OCI-LY1 (cell line): ENCODE results near the gene SHISA5.
A peak's percentile ranks its signal among the peaks of the same experiment; 100 is the strongest.

Source experiments
- H2AFZ ChIP-seq: fragments of 200-600 bp; sonication (generic), shearing (Covaris generic); 2 replicates; pipeline ENCODE4 v1.6.0; 2014; ENCODE audit warnings: antibody characterized with exemption, mild to moderate bottlenecking, low read length
- H3F3A ChIP-seq: fragments of 200-600 bp; sonication (generic), shearing (Covaris generic); 2 replicates; pipeline ENCODE4 v1.6.0; 2014; ENCODE audit warnings: mild to moderate bottlenecking, antibody characterized with exemption, low read length, moderate library complexity; ENCODE audit not compliant: insufficient read depth
- H3K27ac ChIP-seq: fragments of 200-600 bp; sonication (generic); 2 replicates; pipeline ENCODE4 v1.5.1; 2014; ENCODE audit warnings: low read length, mixed run types, mild to moderate bottlenecking, low read depth; ENCODE audit not compliant: poor library complexity, severe bottlenecking
- H3K27me3 ChIP-seq: fragments of 200-600 bp; sonication (generic); 2 replicates; pipeline ENCODE4 v1.6.0; 2014; ENCODE audit warnings: antibody characterized with exemption, mild to moderate bottlenecking, low read length, moderate library complexity; ENCODE audit not compliant: insufficient read depth
- H3K36me3 ChIP-seq: fragments of 200-600 bp; sonication (generic); 2 replicates; pipeline ENCODE4 v1.6.1; 2014; ENCODE audit warnings: mild to moderate bottlenecking, antibody characterized with exemption, low read length, moderate library complexity, mixed read lengths; ENCODE audit not compliant: insufficient read depth
- H3K4me1 ChIP-seq: fragments of 200-600 bp; sonication (generic); 2 replicates; pipeline ENCODE4 v1.5.1; 2014; ENCODE audit warnings: mild to moderate bottlenecking, low read length, moderate library complexity; ENCODE audit not compliant: insufficient read depth, severe bottlenecking
- H3K4me2 ChIP-seq: fragments of 200-600 bp; sonication (generic), shearing (Covaris generic); 2 replicates; pipeline ENCODE4 v1.6.1; 2014; ENCODE audit warnings: low read length
- H3K4me3 ChIP-seq: fragments of 200-600 bp; sonication (generic); 2 replicates; pipeline ENCODE4 v1.5.1; 2014; ENCODE audit warnings: low read length, low read depth, mild to moderate bottlenecking, mixed read lengths; ENCODE audit not compliant: poor library complexity, severe bottlenecking
- H3K79me2 ChIP-seq: fragments of 200-600 bp; shearing (Covaris generic); 2 replicates; pipeline ENCODE4 v1.6.1; 2016; ENCODE audit warnings: mixed run types, low read length, mixed read lengths; ENCODE audit not compliant: insufficient read depth
- H3K9ac ChIP-seq: fragments of 200-600 bp; sonication (generic), shearing (Covaris generic); 2 replicates; pipeline ENCODE4 v1.6.1; 2014; ENCODE audit warnings: mild to moderate bottlenecking, low read length, mixed read lengths
- H3K9me2 ChIP-seq: fragments of 200-600 bp; sonication (generic), shearing (Covaris generic); 2 replicates; pipeline ENCODE4 v1.6.1; 2014; ENCODE audit warnings: low read depth, mild to moderate bottlenecking, low read length, mixed read lengths
- H3K9me3 ChIP-seq: fragments of 200-600 bp; shearing (Covaris generic); 2 replicates; pipeline ENCODE4 v1.6.1; 2014; ENCODE audit warnings: low read length, mixed read lengths
- H4K20me1 ChIP-seq: fragments of 200-600 bp; sonication (generic), shearing (Covaris generic); 2 replicates; pipeline ENCODE4 v1.6.0; 2016; ENCODE audit warnings: mild to moderate bottlenecking, low read length; ENCODE audit not compliant: insufficient read depth
- CTCF ChIP-seq: fragments of 200-600 bp; sonication (generic), shearing (Covaris generic); IDR thresholded peaks from 2 replicates; pipeline ENCODE4 v1.5.1; 2017; ENCODE audit warnings: mild to moderate bottlenecking, antibody characterized with exemption, low read length, moderate library complexity, mixed read lengths
- EZH2 ChIP-seq: fragments of 200-600 bp; sonication (generic), shearing (Covaris generic); IDR thresholded peaks from 2 replicates; pipeline ENCODE4 v1.8.0; 2017; ENCODE audit warnings: borderline replicate concordance, mixed run types, mild to moderate bottlenecking, antibody characterized with exemption, low read length, moderate library complexity, mixed read lengths

The SHISA5 gene

DNA sequence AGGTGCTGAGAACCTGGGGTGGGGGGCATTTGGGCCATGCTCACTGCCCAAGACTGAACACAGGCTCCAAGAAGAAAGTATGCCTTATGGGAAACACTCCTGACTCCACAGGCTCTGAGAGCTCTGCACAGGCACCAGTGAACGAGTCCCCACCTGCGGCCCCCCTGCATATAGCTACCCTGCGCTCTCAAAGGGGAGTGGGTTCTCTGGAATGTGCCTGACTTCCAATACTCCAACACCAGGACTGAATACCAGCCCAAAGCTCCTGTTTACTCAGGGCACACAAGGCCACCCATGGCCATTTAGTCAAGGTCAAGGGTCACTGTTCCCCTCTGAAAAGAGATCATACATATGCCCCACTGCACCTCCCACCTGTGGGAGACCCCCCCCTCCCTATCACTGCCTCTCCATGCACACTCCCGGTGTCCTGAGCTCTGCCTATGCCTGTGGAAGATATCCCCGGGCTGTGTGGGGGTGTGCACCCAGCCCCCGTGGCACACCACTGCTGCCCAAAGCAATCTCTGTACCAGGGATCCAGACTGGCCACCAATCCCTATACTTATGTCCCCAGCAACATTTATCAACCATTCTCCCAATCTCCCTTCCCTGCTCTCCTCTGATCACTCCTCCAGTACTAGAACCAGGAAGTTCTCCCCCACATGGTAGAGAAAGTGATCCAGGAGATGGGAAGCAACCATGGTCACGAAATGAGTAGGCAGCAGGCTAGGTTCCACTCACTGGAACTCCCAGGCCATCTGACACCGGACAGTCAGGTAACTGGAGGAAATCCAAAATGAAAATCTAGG, 72.5 kb downstream of the SHISA5 start:
- Histone ChIP-seq H3K9me3 (no peaks in the 10 kb centered on the region), H3K4me3 (no peak overlapping the region), H3K9ac (no peak overlapping the region), H3K79me2 (no peaks in the 10 kb centered on the region), H3F3A (no peaks in the 10 kb centered on the region), H4K20me1 (no peaks in the 10 kb centered on the region), H3K36me3 (peaks cover 45% of the 10 kb centered on the region), H3K27ac (no peak overlapping the region), H3K27me3 (no peaks in the 10 kb centered on the region), H2AFZ (no peak overlapping the region), H3K4me2 (no peak overlapping the region), H3K4me1 (peaks cover 19% of the 10 kb centered on the region), H3K9me2 (no peaks in the 10 kb centered on the region)
- no peak for TF ChIP-seq CTCF
- no peak for TF ChIP-seq EZH2

- Histone ChIP-seq H3K9me3 (no peaks in the 10 kb centered on the region), H3K9me2 (no peaks in the 10 kb centered on the region), H4K20me1 (no peaks in the 10 kb centered on the region), H3K4me1 (peaks cover 13% of the 10 kb centered on the region), H3K36me3 (peaks cover 45% of the 10 kb centered on the region), H3K27ac (no peak overlapping the region), H3K79me2 (no peaks in the 10 kb centered on the region), H3F3A (no peaks in the 10 kb centered on the region), H3K9ac (no peak overlapping the region), H3K27me3 (no peaks in the 10 kb centered on the region), H3K4me3 (no peak overlapping the region), H2AFZ (no peak overlapping the region), H3K4me2 (no peak overlapping the region)
- TF ChIP-seq CTCF (no peak), EZH2 (no peak)
Measured at GRCh38 chr3:48430708-48431101, 73.3 kb downstream of the SHISA5 start.

- H3K36me3 ChIP-seq = peaks cover 45% of the 10 kb centered on the region
- no peaks in the 10 kb centered on the region for H3K9me2 ChIP-seq
- TF ChIP-seq EZH2 (no peak), CTCF (no peak)
- no peaks in the 10 kb centered on the region for H3K27me3 ChIP-seq
- H3K9ac ChIP-seq = peak within 1 kb of the TSS; percentile 38; the same call in 1 of the 2 replicates
- H3K9me3 ChIP-seq = no peaks in the 10 kb centered on the region
- peaks cover 11% of the 10 kb centered on the region for H3K4me1 ChIP-seq
- peak within 1 kb of the TSS; percentile 64 for H3K4me3 ChIP-seq
- H2AFZ ChIP-seq = no peak within 1 kb of the TSS
- no peaks in the 10 kb centered on the region for H4K20me1 ChIP-seq
- H3K79me2 ChIP-seq = no peaks in the 10 kb centered on the region
- H3K27ac ChIP-seq = no peak within 1 kb of the TSS
- H3F3A ChIP-seq = no peaks in the 10 kb centered on the region
- peak within 1 kb of the TSS; percentile 75 for H3K4me2 ChIP-seq
Measured at GRCh38 chr3:48429960-48430707, 73.8 kb downstream of the SHISA5 start, which contains the start of gene PLXNB1. Gene PLXNB1 (minus strand): TSS chr3:48430086. CDS start chr3:48424611, 5,475 bp downstream.
